Non-pigmented ciliary epithelial cell (primary cell): ENCODE measurements around the gene PCNX2.

Source experiments
- DNase-seq: peaks from one replicate; pipeline ENCODE4 v3.0.0-alpha.2; 2010; ENCODE audit warnings: low read depth

The PCNX2 gene

GRCh38 chr1:232983817-232984567 is 311.5 kb downstream of the PCNX2 start:
- no peak for DNase-seq

DNA sequence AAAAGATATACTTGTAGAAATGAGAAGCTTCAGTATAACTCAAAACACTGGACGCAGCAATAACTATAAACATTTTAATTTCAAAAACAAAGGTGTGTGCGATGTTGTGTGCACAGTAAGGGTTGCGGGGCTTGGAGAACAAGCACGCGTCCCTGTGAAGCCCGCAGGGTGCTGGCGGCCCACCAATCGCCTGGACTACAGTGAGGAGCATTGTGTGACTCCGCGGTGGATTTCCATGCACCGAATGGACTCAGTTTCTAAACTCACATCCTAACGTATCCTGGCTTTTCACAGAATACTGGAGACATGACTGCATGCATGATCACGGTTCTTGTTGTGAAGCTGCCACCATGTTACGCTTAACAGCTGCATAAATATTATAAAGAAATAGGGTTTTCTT is 312.1 kb downstream of the PCNX2 start:
- DNase-seq: no peak

- no peak for DNase-seq
Measured at GRCh38 chr1:232982238-232982944, 313.1 kb downstream of the PCNX2 start.

- no peak for DNase-seq
Measured at GRCh38 chr1:232980986-232981560, 314.5 kb downstream of the PCNX2 start.

DNA sequence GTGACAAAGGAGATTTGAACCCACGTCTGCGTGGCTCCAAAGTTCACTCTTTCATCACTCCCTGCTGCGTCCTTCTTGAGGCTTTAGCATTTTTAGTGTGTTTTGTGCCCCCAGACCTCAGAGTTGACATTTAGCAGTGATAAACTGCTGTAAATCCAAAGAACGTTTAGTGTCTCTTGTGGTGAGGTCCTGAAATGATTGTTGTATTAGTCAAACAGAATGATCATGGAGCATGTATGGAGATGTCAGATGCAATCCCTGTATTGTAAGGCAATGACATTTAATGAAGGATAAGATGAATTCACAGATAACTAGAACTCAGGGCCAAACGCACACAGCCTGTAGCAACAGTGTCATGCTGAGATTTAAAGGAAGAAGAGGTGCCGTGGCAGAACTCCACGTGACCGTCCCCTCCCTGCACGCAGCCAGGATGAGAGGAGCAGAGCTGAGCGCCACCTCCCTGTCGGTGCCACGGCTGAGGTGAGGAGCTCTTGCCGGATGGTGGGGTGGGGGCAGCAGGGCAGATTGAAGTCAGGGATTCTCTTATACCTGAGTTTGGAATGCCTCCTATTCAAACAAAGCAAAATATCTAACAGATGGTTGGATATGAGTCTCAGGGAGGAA is 315.1 kb downstream of the PCNX2 start:
- no peak for DNase-seq

DNA sequence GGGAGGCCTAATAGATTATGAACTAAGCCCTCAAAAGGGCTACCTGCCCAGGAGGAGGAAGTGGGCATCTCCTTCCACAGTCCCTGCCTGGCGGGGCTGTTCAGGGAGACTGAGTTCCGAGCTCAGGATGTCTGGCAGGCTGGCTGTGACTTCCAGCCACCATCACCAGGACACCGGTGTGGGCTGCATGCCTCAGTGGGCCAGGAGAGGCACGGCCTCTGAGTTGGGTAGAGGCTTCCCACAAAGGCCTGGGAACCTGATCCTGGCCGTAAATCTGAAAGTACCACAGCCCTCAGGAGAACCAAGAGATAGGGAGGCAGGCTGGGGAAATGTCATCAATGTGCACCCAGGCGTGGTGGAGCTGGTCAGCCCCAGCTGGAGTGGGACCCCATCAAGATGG is 316.0 kb downstream of the PCNX2 start:
- DNase-seq: no peak

- DNase-seq: no peak
Measured at GRCh38 chr1:232978815-232979214, 316.7 kb downstream of the PCNX2 start.

DNA sequence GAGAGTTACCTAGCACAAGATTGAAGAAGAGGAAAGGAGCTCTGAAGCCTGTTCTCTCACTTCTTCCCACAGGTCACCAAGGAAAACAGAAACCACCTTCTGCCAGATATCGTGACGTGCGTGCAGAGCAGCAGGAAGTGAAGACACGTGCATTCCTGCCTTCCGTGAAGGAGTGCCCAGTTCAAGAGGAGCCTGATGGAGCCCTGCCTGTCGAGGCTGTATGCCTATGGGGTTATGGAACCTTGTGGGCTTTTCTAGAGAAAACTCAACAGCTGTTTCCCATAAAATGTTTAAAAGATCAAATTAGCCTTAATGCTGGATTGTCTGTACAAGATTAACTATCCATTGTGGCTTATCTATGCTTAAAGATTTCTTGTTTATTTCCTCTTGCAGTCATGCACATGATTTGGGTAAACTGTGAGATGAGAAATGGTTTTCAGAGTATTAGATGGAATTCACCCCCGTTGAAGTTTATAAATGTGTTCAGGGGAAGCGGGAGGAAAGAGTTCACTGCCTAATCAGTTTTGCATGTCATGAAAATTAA is 317.4 kb downstream of the PCNX2 start:
- no peak for DNase-seq

DNA sequence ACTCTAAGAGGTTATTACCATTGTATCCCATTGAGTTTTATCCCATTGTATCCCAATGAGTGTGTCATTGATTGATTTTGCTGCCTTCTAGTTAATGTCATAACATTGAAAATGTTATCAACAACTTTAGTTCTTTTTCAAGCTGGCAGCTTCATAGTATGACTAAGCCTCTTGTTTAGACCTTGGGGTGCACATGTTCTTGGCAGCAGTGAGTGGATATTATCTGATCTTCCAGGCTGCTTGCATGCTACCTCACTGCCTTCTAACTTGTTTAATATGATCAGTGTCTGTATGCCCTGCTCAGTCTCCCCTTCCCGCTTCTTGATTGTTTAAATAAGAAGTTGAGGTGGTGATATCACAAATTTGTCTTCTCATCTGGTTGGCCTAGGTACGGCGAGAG is 320.6 kb downstream of the PCNX2 start:
- no peak for DNase-seq

- no peak for DNase-seq
Measured at GRCh38 chr1:232973652-232974611, 321.6 kb downstream of the PCNX2 start.

DNA sequence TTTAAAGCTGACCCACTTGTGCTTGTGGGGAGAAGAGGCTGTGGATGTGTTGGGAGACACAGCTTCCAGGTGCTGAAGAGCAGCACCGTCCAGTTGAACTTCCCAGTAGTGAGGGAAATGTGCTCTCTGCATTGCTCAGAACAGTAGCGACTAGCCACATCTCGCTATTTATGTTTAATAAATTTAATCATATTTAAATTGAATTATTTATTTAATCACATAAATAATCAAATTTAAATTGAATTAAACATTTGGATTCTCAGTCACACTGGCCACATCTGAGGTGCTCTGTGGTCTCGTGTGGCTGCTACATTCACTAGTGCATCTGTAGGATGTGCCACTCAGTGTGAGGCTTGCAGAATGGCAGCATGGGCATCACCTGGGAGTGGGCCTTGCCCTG is 325.0 kb downstream of the PCNX2 start:
- no peak for DNase-seq

GRCh38 chr1:232969799-232970198 is 325.7 kb downstream of the PCNX2 start:
- DNase-seq: no peak

GRCh38 chr1:232968965-232969364 is 326.6 kb downstream of the PCNX2 start:
- DNase-seq: no peak

DNA sequence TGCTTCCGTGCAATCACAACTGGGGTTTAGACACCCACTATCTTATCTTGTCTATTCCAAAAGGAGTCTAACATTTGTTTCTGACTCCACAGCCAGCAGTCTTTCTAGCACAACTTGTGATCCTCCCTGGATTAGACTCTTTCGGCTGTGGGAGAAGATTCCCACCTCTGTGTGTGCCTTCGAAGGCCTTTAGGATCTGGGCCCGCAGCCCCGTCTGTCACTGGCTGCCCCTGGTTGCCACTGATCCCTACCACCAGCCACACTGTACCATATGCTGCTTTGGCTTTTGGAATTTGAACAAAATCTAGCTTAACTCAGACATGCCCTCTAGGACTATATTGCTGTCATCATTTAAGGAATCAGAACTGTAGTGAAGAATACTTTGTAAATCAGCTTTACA is 327.1 kb downstream of the PCNX2 start:
- DNase-seq: no peak

- DNase-seq: no peak
Measured at GRCh38 chr1:232966663-232967062, 328.9 kb downstream of the PCNX2 start.

- DNase-seq: no peak
Measured at GRCh38 chr1:232965912-232966217, 329.7 kb downstream of the PCNX2 start.

- no peak for DNase-seq
Measured at GRCh38 chr1:232965124-232965911, 330.2 kb downstream of the PCNX2 start.

- no peak for DNase-seq
Measured at GRCh38 chr1:232964601-232965000, 330.9 kb downstream of the PCNX2 start.

- no peak for DNase-seq
Measured at GRCh38 chr1:232962761-232963745, 332.5 kb downstream of the PCNX2 start.

GRCh38 chr1:232958067-232958466 is 337.5 kb downstream of the PCNX2 start:
- no peak for DNase-seq
